HCT116 (cell line): ENCODE data around the gene TPPP3. TPM values are rescaled to one million over a fixed set of nuclear protein-coding genes. Genes with fewer than 3 reads are reported as not detected.

Experiments used
- ATAC-seq: fragments of 200-7000 bp; cut with Tn5 transposase; 2 replicates; pipeline ENCODE4 v1.9.1; 2020; ENCODE audit warnings: mild to moderate bottlenecking, moderate library complexity
- BruUV-seq: library from RNA; stranded (reverse); fragments of 400-500 nt; replicated peaks from 2 replicates; lab custom pipeline; 2021; lab: Mats Ljungman, UMichigan
- CTCF ChIA-PET: fragments of 300-600 bp; sonication (Branson Sonifier 250); formaldehyde crosslinking; loops from one replicate; lab custom pipeline; 2021; ENCODE audit warnings: antibody characterized with exemption; lab: Charles Lee
- POLR2A ChIA-PET: fragments of 300-600, 350-600 bp; sonication (Branson Sonifier 250); formaldehyde crosslinking; loops from one replicate; lab custom pipeline; 2021; ENCODE audit warnings: antibody characterized with exemption; lab: Charles Lee
- RAD21 ChIA-PET, 2 experiments: fragments of 300-600 bp; sonication (Branson Sonifier 250); formaldehyde crosslinking; loops; one replicate each; lab custom pipeline; 2023; ENCODE audit warnings: low total read pairs in 2 of 2; ENCODE audit not compliant: uncharacterized antibody in 2 of 2, unreplicated experiment in 2 of 2, low non-redundant PET in 1 of 2; lab: Charles Lee
- DNase-seq: peaks from one replicate; pipeline ENCODE4 v3.0.0-alpha.2; 2010; ENCODE audit warnings: low read depth, low spot score
- H2AFZ ChIP-seq: fragments of 200-600 bp; shearing (Covaris generic), sonication (generic); 2 replicates; pipeline ENCODE4 v1.6.1; 2017; ENCODE audit warnings: low read depth, mixed run types, mixed read lengths, antibody characterized with exemption, low read length; ENCODE audit not compliant: poor library complexity, severe bottlenecking
- H3K27ac ChIP-seq: 2 replicates; pipeline ENCODE4 v1.5.1; 2012; ENCODE audit warnings: low read depth, low read length
- H3K27me3 ChIP-seq: fragments of 200-600 bp; sonication (generic); 2 replicates; pipeline ENCODE4 v1.6.1; 2016; ENCODE audit warnings: mixed run types, low read length, mixed read lengths; ENCODE audit not compliant: insufficient read depth
- H3K36me3 ChIP-seq, 2 experiments: fragments of 200-500 bp in 1 of 2; fragments of 200-600 bp in 1 of 2; sonication (Bioruptor generic) in 1 of 2; sonication (generic) in 1 of 2; 2 replicates each; pipeline versions ENCODE4 v1.5.1 to v1.6.1; 2014 to 2016; ENCODE audit warnings: low read length in 2 of 2, inconsistent platforms in 1 of 2, mixed read lengths in 1 of 2, mixed run types in 1 of 2; ENCODE audit not compliant: insufficient read depth in 2 of 2, control insufficient read depth in 1 of 2
- H3K4me1 ChIP-seq, 2 experiments: fragments of 200-600 bp in 1 of 2; sonication (generic) in 1 of 2; 2 replicates each; pipeline versions ENCODE4 v1.5.1 to v1.6.1; 2012 to 2017; ENCODE audit warnings: low read length in 2 of 2, inconsistent platforms in 1 of 2, mild to moderate bottlenecking in 1 of 2, mixed read lengths in 1 of 2, mixed run types in 1 of 2, moderate library complexity in 1 of 2; ENCODE audit not compliant: insufficient read depth in 2 of 2, control insufficient read depth in 1 of 2
- H3K4me2 ChIP-seq: fragments of 200-600 bp; sonication (generic); 2 replicates; pipeline ENCODE4 v1.6.1; 2017; ENCODE audit warnings: mixed run types, low read length, mixed read lengths
- H3K4me3 ChIP-seq, 2 experiments: fragments of 200-600 bp in 1 of 2; sonication (generic) in 1 of 2; replicated peaks in 1 of 2; 2 replicates each; pipeline ENCODE4 v1.5.1; 2011 to 2016; ENCODE audit warnings: low read length in 2 of 2, control low read depth in 1 of 2, low read depth in 1 of 2, mild to moderate bottlenecking in 1 of 2, mixed read lengths in 1 of 2, mixed run types in 1 of 2
- H3K79me2 ChIP-seq: fragments of 200-600 bp; sonication (generic); 2 replicates; pipeline ENCODE4 v1.6.1; 2017; ENCODE audit warnings: mild to moderate bottlenecking, mixed run types, low read length, moderate library complexity, mixed read lengths; ENCODE audit not compliant: insufficient read depth
- H3K9ac ChIP-seq: fragments of 200-600 bp; sonication (generic); 2 replicates; pipeline ENCODE4 v1.6.1; 2016; ENCODE audit warnings: low read length, mixed read lengths
- H3K9me2 ChIP-seq: fragments of 200-600 bp; sonication (generic), shearing (Covaris generic); 2 replicates; pipeline ENCODE4 v1.6.1; 2017; ENCODE audit warnings: mixed run types, mild to moderate bottlenecking, moderate library complexity; ENCODE audit not compliant: insufficient read depth
- H3K9me3 ChIP-seq, 2 experiments: fragments of 200-500 bp in 1 of 2; fragments of 200-600 bp in 1 of 2; sonication (Bioruptor generic) in 1 of 2; sonication (generic) in 1 of 2; 2 replicates each; pipeline ENCODE4 v1.6.1; 2014 to 2017; ENCODE audit warnings: low read length in 2 of 2, mixed read lengths in 2 of 2, inconsistent platforms in 1 of 2, low read depth in 1 of 2, mild to moderate bottlenecking in 1 of 2, mixed run types in 1 of 2, moderate library complexity in 1 of 2; ENCODE audit not compliant: control insufficient read depth in 1 of 2, insufficient read depth in 1 of 2
- H4K20me1 ChIP-seq: fragments of 200-600 bp; sonication (generic), shearing (Covaris generic); 2 replicates; pipeline ENCODE4 v1.6.1; 2017; ENCODE audit warnings: mixed run types, mild to moderate bottlenecking, moderate library complexity; ENCODE audit not compliant: insufficient read depth
- CBX3 ChIP-seq: IDR thresholded peaks from 2 replicates; pipeline ENCODE4 v1.6.1; 2012; ENCODE audit warnings: low read depth
- CEBPB ChIP-seq: IDR thresholded peaks from 2 replicates; pipeline ENCODE4 v1.6.1; 2012; ENCODE audit warnings: low read depth
- FOSL1 ChIP-seq: IDR thresholded peaks from 2 replicates; pipeline ENCODE4 v1.6.1; 2012; ENCODE audit warnings: low read depth
- POLR2AphosphoS5 ChIP-seq: IDR thresholded peaks from 2 replicates; pipeline ENCODE4 v1.6.1; 2011; ENCODE audit warnings: mild to moderate bottlenecking, low read depth, low read length, moderate library complexity
- intact Hi-C: fragments of 100-400 bp; cut with micrococcal nuclease; formaldehyde crosslinking; loops from 2 replicates; pipeline ENCODE4 v1.10.0; 2022
- total RNA-seq: library from RNA; stranded (reverse); gene quantifications from one replicate; pipeline ENCODE4 v1.2.1, GENCODE V29; 2021; ENCODE audit not compliant: unreplicated experiment
- TF ChIP-seq, protein P1 (sequence below): IDR thresholded peaks from 2 replicates; pipeline ENCODE4 v1.6.1; 2012
- TF ChIP-seq, protein P2 (sequence below), 3 experiments: fragments of 200-600 bp in 1 of 3; sonication (generic) in 1 of 3; IDR thresholded peaks in 2 of 3; conservative IDR thresholded peaks in 1 of 3; 2 replicates each; pipeline ENCODE4 v1.5.1; 2012 to 2017; ENCODE audit warnings: low read depth in 2 of 3, low read length in 2 of 3, antibody characterized with exemption in 1 of 3, borderline replicate concordance in 1 of 3, control low read depth in 1 of 3, mild to moderate bottlenecking in 1 of 3, mixed read lengths in 1 of 3, mixed run types in 1 of 3, moderate library complexity in 1 of 3; ENCODE audit not compliant: insufficient read depth in 1 of 3
- TF ChIP-seq, protein P3 (sequence below): IDR thresholded peaks from 2 replicates; pipeline ENCODE4 v1.6.1; 2012

The TPPP3 gene
- total RNA-seq, 1 experiment from 2014 or later: 1.2 TPM

DNA sequence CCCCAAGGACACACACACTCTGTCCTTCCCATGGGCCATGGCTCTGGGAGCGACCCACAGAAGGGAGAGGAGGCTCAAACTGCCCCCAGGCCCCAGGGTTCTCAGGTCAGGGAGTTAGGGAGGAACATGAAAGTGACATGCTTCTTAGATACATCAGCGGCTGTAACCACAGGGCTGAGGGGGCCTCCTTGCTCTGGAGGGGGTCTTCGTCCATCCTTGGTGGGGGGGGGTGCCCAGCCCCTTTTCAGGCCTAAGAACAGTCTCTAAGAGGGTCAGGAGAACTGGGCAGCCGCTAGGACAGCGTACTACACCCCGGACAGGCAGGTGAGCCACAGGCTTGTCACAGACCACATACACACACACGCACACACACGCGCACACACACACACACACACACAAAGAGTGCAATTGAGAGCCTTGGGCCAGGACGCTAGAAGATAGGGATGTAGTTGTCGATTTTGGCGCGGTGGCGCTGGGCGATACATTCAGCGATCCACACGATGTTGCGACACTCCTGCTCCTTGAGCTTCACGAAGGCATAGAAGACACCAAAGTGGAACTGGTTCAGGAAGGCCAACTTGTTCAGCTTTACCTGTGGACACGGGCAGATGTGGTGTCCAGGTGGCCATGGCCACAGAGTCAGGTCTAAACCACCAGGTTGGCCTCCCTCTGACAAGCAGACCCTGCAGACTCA, 44.9 kb upstream of the TPPP3 start:
- RAD21 ChIA-PET: no interaction called here
- Histone ChIP-seq H3K79me2 (no peaks in the 10 kb centered on the region), H3K4me1 (no peaks in the 10 kb centered on the region), H3K27me3 (no peaks in the 10 kb centered on the region), H3K4me3 (no peak overlapping the region), H2AFZ (no peak overlapping the region), H3K9me3 (no peaks in the 10 kb centered on the region), H3K9me2 (no peaks in the 10 kb centered on the region), H3K4me2 (no peak overlapping the region), H3K36me3 (peaks cover 0 to 7% of the 10 kb centered on the region in 2 experiments; a peak in 1 of 4 replicates), H3K27ac (no peak overlapping the region), H4K20me1 (no peaks in the 10 kb centered on the region), H3K9ac (no peak overlapping the region)
- no peak for ATAC-seq
- DNase-seq: no peak
- intact Hi-C loops: no loop called here
- TF ChIP-seq, protein P1, sequence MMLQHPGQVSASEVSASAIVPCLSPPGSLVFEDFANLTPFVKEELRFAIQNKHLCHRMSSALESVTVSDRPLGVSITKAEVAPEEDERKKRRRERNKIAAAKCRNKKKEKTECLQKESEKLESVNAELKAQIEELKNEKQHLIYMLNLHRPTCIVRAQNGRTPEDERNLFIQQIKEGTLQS: no peak
- TF ChIP-seq FOSL1 (no peak), CEBPB (no peak), POLR2AphosphoS5 (no peak), CBX3 (no peak)
- TF ChIP-seq, protein P2, sequence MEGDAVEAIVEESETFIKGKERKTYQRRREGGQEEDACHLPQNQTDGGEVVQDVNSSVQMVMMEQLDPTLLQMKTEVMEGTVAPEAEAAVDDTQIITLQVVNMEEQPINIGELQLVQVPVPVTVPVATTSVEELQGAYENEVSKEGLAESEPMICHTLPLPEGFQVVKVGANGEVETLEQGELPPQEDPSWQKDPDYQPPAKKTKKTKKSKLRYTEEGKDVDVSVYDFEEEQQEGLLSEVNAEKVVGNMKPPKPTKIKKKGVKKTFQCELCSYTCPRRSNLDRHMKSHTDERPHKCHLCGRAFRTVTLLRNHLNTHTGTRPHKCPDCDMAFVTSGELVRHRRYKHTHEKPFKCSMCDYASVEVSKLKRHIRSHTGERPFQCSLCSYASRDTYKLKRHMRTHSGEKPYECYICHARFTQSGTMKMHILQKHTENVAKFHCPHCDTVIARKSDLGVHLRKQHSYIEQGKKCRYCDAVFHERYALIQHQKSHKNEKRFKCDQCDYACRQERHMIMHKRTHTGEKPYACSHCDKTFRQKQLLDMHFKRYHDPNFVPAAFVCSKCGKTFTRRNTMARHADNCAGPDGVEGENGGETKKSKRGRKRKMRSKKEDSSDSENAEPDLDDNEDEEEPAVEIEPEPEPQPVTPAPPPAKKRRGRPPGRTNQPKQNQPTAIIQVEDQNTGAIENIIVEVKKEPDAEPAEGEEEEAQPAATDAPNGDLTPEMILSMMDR (IDR thresholded peaks at IDR 0.05 in 2 of 3, conservative IDR thresholded peaks at IDR 0.05 in 1 of 3; ENCODE audit: borderline replicate concordance in 1 of 3, insufficient read depth in 1 of 3, low read depth in 2 of 3, low read length in 2 of 3): no peak
- TF ChIP-seq, protein P3, sequence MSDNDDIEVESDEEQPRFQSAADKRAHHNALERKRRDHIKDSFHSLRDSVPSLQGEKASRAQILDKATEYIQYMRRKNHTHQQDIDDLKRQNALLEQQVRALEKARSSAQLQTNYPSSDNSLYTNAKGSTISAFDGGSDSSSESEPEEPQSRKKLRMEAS: no peak
- TSS peak; percentile 80 for BruUV-seq
- CTCF ChIA-PET: interaction anchor here (0.8 kb wide), 1 partner anchor 153 kb away, joined by 3 read pairs; no protein-coding TSS in a partner anchor
- POLR2A ChIA-PET: no interaction called here
